Stimulated activated CD8-positive, alpha-beta memory T cell treated with anti-CD3 and anti-CD28 coated beads, Interleukin-2, amount 100 ng/mL, for 48 hours (primary cell): ENCODE results near the gene INSC.

ENCODE experiments used
- DNase-seq, 2 donors: peaks; one replicate each; pipeline ENCODE4 v3.0.0-alpha.2; 2020; ENCODE audit warnings: low read depth in 2 of 2

Gene INSC

GRCh38 chr11:15222777-15223176, 108.1 kb downstream of the INSC start:
- DNase-seq = no peak

DNA sequence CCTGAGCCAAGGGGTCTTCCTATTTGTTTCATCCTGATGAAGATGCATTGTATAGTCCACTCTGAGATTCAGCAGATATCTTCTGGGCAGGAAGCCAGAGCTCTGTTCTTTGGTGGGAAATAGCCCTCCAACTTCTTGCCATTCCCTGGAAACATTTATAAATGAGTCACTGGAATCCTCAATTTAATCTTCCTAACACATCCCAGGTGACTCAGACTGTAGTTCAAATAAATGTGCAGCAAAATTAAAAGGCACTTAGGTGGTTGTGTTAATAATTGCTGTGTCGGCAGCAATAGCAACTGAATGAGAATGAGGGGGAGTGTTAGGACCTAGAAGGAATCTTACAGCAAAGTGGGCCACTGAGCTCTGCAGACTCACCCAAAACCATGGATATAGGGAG, 108.6 kb downstream of the INSC start:
- no peak for DNase-seq

DNA sequence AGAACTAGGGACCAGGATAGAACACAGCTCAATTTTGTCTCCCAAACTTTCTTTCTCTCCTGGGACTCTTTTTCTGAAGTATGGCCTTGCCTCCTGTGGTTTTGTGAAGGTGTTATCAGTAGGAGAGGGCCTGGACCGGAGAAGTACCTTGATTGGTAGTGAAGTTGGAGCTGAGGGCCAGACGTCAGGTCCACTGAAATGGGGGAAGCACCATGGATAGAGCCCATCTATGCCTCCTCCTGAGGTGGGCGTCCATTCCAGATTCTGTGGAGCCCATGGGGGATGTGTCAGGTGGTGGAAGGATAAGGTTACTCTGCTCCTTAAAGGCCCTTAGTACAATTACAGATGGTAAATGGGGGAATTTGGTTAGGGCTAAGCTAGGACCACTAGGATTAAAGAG, 109.7 kb downstream of the INSC start:
- DNase-seq = no peak

GRCh38 chr11:15227011-15227410, 112.3 kb downstream of the INSC start:
- no peak for DNase-seq

GRCh38 chr11:15228331-15228849, 113.7 kb downstream of the INSC start:
- DNase-seq = no peak

DNA sequence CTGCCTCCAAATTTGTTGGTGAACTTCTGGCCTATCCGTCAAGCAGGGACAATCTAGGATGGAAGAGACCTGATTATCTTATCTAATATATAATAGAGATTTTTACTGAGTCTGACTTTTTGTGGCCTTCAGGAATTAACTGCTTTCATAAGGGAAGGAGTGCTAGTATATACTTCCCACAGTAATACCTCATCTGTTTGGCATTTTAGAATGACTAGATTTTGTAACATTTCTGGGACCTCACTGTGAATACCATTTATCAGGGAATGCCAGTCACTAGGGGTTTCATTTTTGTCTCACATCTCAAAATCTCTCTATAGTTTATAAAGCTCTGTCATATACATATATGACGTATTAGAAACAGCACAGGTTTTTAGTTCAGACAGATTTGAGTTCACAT, 114.3 kb downstream of the INSC start:
- no peak for DNase-seq

DNA sequence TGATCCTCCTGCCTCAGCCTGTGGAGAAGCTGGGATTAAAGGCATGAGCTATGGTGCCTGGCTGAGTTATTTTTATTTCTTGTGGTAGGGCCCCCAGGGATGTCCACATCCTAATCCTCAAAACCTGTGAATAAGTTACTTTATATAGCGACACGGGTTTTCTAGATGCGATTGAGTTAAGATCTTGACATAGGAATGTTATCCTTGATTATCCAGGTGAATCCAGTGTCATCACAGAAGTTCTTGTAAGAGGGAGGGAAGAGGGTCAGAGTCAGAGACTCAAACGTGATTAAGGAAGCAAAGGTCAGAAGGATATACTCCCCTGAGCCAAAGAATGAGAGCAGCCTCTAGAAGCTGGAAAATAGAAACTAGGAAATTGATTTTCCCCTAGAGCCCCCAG, 117.8 kb downstream of the INSC start:
- no peak for DNase-seq

GRCh38 chr11:15233371-15234165, 118.8 kb downstream of the INSC start:
- no peak for DNase-seq

- DNase-seq = no peak
Observed at GRCh38 chr11:15234796-15235195, 120.1 kb downstream of the INSC start.

DNA sequence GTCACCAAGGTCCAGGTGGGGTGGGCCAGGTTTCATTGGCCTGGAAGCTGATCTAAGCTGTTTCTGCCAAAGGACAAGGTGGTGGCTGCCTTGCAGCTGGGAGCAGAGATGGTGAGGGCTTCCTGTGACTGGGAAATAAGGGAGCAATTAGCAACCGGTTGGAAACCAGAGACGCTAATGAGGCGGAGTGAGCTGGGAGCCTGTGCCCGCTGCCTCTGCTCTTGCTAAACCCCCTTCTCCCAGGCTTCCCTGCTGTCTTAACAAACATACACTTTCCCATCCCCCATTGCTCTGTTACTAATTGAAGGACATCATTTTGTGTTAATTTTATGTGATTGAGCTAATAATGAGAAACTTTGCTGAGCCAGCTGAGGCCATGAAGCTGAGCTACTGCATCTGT, 121.8 kb downstream of the INSC start:
- no peak for DNase-seq

DNA sequence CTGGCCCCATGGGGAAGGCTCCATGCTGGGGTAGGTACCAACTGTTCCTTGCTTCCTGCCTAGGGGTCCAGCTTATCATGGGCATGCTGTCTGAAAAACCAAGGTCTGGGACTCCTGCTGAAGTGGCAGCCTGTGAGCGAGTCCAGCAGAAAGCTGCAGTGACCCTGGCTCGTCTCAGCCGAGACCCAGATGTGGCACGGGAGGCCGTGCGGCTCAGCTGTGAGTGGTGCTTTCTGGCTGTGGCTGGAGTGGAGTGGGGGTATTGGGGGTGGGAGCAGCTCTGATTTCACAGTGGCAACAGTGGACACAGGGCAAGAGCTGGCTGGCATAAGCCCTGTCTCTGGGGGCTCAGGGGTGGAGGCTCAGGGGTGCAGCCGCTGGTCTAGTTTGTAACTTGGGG, 124.1 kb downstream of the INSC start:
- no peak for DNase-seq

DNA sequence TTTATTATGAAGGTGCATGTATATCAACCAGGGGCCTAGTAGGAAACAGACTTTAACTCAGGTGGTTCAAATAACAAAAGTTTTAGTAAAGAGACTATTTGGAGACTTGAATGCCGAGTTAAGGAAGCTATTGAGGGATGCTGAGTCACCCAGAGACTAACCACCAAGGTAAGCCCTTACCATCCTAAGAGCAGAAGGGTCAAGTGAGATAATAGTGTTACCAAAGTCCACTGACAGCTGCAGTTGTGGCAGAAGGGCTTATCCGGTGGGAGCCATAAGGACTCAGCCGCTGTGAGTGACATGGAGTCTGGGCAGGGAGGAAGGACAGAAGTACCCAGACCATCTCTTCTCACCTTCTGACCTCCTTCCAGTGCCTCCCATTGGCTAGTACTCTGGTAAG, 134.0 kb downstream of the INSC start:
- no peak for DNase-seq

- no peak for DNase-seq
Observed at GRCh38 chr11:15258433-15259165, 143.9 kb downstream of the INSC start.

DNA sequence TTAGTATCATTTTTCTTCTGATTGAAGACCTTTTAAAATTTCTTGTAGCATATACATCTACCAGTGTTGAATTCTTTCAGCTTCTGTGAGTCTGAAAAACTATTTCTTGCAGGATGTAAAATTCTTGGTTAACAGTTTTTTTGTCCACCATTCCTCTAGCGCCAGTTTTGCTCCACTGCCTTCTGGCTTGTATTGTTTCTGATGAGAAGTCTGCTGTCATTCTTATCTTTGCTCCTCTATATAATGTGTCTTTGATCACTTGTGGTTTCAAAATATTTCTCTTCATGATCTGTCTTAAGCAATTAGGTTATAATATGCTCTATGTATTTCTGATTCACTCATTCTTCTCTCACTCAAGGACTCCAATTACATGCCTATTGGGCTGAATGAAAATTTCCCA, 152.3 kb downstream of the INSC start:
- no peak for DNase-seq

DNA sequence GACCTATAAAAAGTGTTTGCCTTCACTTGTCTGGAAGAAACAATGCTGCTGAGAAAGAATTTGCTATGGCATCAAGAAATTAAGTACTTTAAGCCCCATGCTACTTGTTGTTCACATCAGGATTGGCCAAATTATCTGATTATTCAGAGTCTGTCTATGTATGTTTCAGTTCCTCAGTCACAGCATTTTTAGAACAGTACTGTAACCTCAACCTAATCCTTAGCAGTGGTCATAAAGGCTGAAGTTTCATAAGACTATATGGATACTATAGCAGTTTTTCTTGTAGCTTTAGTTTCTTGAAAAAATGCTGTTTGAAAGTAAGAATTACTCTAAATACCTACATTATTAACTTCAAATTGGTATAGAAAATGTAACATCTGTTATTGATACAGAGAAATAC, 153.9 kb downstream of the INSC start:
- DNase-seq = no peak

GRCh38 chr11:15275141-15275540, 160.4 kb downstream of the INSC start:
- DNase-seq = no peak

DNA sequence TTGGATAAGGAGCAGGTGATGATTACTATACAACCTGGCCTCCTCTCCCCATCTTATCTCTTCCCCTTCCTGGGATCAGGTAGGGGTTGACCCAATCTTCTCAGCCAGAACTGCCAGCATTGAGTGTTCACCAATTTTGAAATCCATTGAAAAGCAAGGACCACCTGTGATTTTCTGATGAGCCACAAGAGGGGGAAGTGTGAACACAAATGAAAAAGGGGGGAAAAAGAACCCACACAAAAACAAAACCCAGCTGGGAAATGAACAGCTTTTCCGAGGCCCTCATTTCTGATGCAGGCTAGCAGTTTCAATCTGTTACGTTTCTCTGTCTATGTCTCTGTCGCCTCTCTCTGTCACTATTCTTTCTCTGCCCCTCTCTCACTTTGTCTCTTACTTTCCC, 161.9 kb downstream of the INSC start:
- DNase-seq = no peak

GRCh38 chr11:15278128-15278527, 163.4 kb downstream of the INSC start:
- DNase-seq = no peak

GRCh38 chr11:15280393-15280792, 165.7 kb downstream of the INSC start:
- DNase-seq = no peak

GRCh38 chr11:15282754-15283153, 168.0 kb downstream of the INSC start:
- DNase-seq = no peak

DNA sequence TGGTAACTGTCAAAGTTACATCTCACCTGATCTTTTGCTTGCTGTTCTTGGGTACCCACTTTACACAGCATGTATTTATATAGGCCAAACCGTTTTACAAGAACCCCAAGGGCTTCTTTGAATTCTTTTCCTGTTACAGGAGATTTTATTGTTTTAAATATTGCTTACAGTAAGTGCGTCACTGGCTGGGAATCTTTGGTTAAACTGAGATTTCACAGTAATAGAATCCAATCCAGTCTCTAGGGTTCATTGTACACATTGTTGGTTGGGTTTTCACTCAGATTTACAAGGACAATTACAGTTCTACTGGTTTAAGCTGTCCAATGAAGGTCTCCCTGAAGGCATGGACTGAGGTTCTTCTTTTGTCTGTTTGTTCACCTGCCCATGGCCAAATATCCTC, 171.7 kb downstream of the INSC start:
- no peak for DNase-seq

GRCh38 chr11:15288863-15289262, 174.1 kb downstream of the INSC start:
- DNase-seq = no peak

DNA sequence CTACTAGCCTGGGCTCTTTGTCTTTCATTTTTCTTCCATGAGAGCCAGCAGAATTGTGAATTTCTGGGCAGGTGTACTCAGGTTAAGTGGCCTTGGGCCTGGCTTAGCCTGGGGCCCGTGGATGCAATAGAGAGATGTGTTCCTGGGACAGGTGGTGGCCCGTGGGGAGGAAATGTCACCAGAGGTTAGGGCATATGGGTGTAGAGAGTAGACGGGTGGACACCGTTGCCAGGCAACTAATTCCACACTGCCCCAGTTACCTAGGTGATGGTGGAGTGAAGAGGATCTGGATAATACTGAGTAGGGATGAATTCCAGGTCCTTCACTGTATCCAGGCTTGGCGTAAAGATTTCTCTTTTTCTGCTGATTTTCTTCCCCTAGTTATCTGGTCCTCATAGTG, 175.0 kb downstream of the INSC start:
- DNase-seq = no peak
